Fibroblast of villous mesenchyme (primary cell): ENCODE results near the gene FOXRED1. TPM values are rescaled to one million over a fixed set of nuclear protein-coding genes. Genes with fewer than 3 reads are reported as not detected.

ENCODE experiments used
- DNase-seq: peaks from one replicate; pipeline ENCODE4 v3.0.0-alpha.2; 2010; ENCODE audit warnings: low read depth
- H3K4me3 ChIP-seq: 2 replicates; pipeline ENCODE4 v1.5.1; 2011; ENCODE audit warnings: low read depth, mild to moderate bottlenecking, low read length
- total RNA-seq: library from RNA; depleted of rRNA; stranded (reverse); fragments of >200 nt; gene quantifications from 2 replicates; pipeline ENCODE4 v1.2.3, GENCODE V29; 2012
- TF ChIP-seq, protein P1 (sequence below): IDR thresholded peaks from 2 replicates; pipeline ENCODE4 v1.5.1; 2012; ENCODE audit warnings: low read depth, mild to moderate bottlenecking, low read length; ENCODE audit not compliant: insufficient read depth

FOXRED1 gene
- total RNA-seq: 6.0 and 10.3 TPM in 2 replicates

- TF ChIP-seq, protein P1, sequence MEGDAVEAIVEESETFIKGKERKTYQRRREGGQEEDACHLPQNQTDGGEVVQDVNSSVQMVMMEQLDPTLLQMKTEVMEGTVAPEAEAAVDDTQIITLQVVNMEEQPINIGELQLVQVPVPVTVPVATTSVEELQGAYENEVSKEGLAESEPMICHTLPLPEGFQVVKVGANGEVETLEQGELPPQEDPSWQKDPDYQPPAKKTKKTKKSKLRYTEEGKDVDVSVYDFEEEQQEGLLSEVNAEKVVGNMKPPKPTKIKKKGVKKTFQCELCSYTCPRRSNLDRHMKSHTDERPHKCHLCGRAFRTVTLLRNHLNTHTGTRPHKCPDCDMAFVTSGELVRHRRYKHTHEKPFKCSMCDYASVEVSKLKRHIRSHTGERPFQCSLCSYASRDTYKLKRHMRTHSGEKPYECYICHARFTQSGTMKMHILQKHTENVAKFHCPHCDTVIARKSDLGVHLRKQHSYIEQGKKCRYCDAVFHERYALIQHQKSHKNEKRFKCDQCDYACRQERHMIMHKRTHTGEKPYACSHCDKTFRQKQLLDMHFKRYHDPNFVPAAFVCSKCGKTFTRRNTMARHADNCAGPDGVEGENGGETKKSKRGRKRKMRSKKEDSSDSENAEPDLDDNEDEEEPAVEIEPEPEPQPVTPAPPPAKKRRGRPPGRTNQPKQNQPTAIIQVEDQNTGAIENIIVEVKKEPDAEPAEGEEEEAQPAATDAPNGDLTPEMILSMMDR: no peak
- peak; percentile 99 for DNase-seq
- peak within 1 kb of the TSS; percentile 91 for H3K4me3 ChIP-seq
Measured at GRCh38 chr11:126268708-126269579, at the start of gene FOXRED1, which contains the start of gene SRPRA. FOXRED1 (plus strand) TSS chr11:126269154; CDS start chr11:126269207, 53 bp downstream. SRPRA (minus strand) TSS chr11:126268895; CDS start chr11:126268804, 91 bp downstream.

DNA sequence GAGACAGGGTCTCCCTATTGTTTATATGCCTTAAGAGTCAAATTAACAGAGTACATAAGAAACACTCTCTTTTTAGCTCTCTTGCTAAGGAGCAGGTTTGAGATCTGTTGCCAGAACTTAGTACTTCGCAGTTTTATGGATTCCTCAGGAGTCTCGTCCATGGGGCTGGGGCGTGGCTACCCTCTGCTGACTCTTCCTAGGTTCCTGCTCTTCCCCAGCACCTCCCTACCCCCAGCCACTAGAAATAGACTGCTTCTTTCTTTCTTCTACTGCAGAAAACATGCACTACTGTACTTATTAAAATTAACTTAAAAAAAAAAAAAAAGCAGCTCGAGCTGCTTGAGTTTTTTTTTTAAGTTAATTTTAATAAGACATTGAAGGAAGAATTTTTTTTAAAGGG lies 49.4 kb upstream of the FOXRED1 start:
- DNase-seq: no peak
- no peak overlapping the region for H3K4me3 ChIP-seq
- TF ChIP-seq, protein P1: no peak

GRCh38 chr11:126224647-126225294 lies 44.2 kb upstream of the FOXRED1 start:
- TF ChIP-seq, protein P1: no peak
- H3K4me3 ChIP-seq: no peak overlapping the region
- DNase-seq: no peak

- H3K4me3 ChIP-seq: no peak overlapping the region
- TF ChIP-seq, protein P1: no peak
- DNase-seq: no peak
Measured at GRCh38 chr11:126225295-126225665, 43.7 kb upstream of the FOXRED1 start.

- no peak for DNase-seq
- TF ChIP-seq, protein P1: no peak
- no peak overlapping the region for H3K4me3 ChIP-seq
Measured at GRCh38 chr11:126226334-126227084, 42.4 kb upstream of the FOXRED1 start.

- TF ChIP-seq, protein P1: no peak
- peak; percentile 28 for DNase-seq
- no peak overlapping the region for H3K4me3 ChIP-seq
Measured at GRCh38 chr11:126229858-126230540, 39.0 kb upstream of the FOXRED1 start.
